Central memory CD8-positive, alpha-beta T cell (primary cell): ENCODE results near the gene CDC37.
"Not testable (repeated sequence)": the region's sequence is repeated elsewhere in the genome, so short reads cannot be mapped to it uniquely, and the experiment has no call there.

Experiments
- ATAC-seq: fragments of 150-1000 bp; cut with Tn5 transposase; replicated peaks from 2 replicates; pipeline ENCODE4 v1.10.0; 2022; ENCODE audit warnings: mild to moderate bottlenecking, moderate FRiP score, moderate number of reproducible peaks; ENCODE audit not compliant: poor library complexity, severe bottlenecking; ENCODE audit errors: extremely low read depth
- DNase-seq, 2 donors: peaks; one replicate each; pipeline ENCODE4 v3.0.0; 2021; ENCODE audit warnings: low spot score in 2 of 2
- H3K27ac Mint-ChIP-seq: one replicate; pipeline ENCODE4 v1.8.0; 2022; ENCODE audit warnings: low read depth, mild to moderate bottlenecking, moderate library complexity, mixed read lengths
- H3K27me3 Mint-ChIP-seq: one replicate; pipeline ENCODE4 v1.8.0; 2022; ENCODE audit warnings: mixed read lengths
- H3K36me3 Mint-ChIP-seq: one replicate; pipeline ENCODE4 v1.8.0; 2022; ENCODE audit warnings: mild to moderate bottlenecking, moderate library complexity, mixed read lengths; ENCODE audit not compliant: insufficient read depth
- H3K4me1 Mint-ChIP-seq: one replicate; pipeline ENCODE4 v1.8.0; 2022; ENCODE audit warnings: mixed read lengths
- H3K4me3 Mint-ChIP-seq: one replicate; pipeline ENCODE4 v1.8.0; 2022; ENCODE audit warnings: mild to moderate bottlenecking, moderate library complexity, mixed read lengths
- H3K9me3 Mint-ChIP-seq: one replicate; pipeline ENCODE4 v1.8.0; 2022; ENCODE audit warnings: mixed read lengths

CDC37 gene

GRCh38 chr19:10379880-10380312 lies 23.4 kb downstream of the CDC37 start:
- Mint-ChIP-seq H3K4me1 (peaks cover 20% of the 10 kb centered on the region), H3K36me3 (peaks cover 34% of the 10 kb centered on the region), H3K27ac (peak overlapping the region; percentile 88), H3K9me3 (no peaks in the 10 kb centered on the region), H3K27me3 (no peaks in the 10 kb centered on the region), H3K4me3 (peak overlapping the region; percentile 87)
- no peak for DNase-seq
- ATAC-seq: peak; percentile 7

DNA sequence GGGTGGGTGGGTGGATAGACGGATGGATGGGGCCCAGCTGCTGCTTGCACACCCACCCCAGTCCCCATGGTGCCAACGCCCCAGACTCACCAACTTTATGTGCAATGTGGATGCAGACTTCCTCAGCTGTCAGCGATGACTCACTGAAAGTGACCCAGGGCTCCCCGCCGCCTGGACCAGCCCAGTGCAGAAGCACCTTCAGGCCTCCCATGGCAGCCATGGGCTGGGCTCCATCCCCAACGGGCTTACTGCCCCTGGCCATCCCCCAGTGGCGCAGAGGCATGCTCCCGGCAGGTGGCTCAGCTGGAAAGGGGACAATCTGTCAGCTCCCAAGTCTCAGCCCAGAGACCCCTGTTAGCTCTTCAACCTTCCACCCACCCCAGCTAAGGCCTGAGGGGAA lies 25.2 kb downstream of the CDC37 start:
- Mint-ChIP-seq H3K27ac (no peak overlapping the region), H3K36me3 (peaks cover 40% of the 10 kb centered on the region)

GRCh38 chr19:10377140-10377640 lies 26.2 kb downstream of the CDC37 start:
- peaks cover 20% of the 10 kb centered on the region for H3K4me1 Mint-ChIP-seq
- H3K27me3 Mint-ChIP-seq, H3K27ac Mint-ChIP-seq, H3K9me3 Mint-ChIP-seq, H3K4me3 Mint-ChIP-seq, DNase-seq, ATAC-seq: not testable (repeated sequence)
- H3K36me3 Mint-ChIP-seq: peaks cover 46% of the 10 kb centered on the region

More for the DNA sequence above, 25.2 kb downstream of the CDC37 start:
- no peaks in the 10 kb centered on the region for H3K9me3 Mint-ChIP-seq
- ATAC-seq (no peak), DNase-seq (no peak)
- H3K4me3 Mint-ChIP-seq: no peak overlapping the region
- H3K27me3 Mint-ChIP-seq: no peaks in the 10 kb centered on the region
- peaks cover 20% of the 10 kb centered on the region for H3K4me1 Mint-ChIP-seq

GRCh38 chr19:10374931-10375330 lies 28.4 kb downstream of the CDC37 start:
- no peaks in the 10 kb centered on the region for H3K27me3 Mint-ChIP-seq
- no peak overlapping the region for H3K27ac Mint-ChIP-seq
- H3K36me3 Mint-ChIP-seq: peaks cover 45% of the 10 kb centered on the region
- DNase-seq (no peak), ATAC-seq (no peak)
- no peak overlapping the region for H3K4me3 Mint-ChIP-seq
- H3K4me1 Mint-ChIP-seq: peaks cover 11% of the 10 kb centered on the region
- no peaks in the 10 kb centered on the region for H3K9me3 Mint-ChIP-seq

DNA sequence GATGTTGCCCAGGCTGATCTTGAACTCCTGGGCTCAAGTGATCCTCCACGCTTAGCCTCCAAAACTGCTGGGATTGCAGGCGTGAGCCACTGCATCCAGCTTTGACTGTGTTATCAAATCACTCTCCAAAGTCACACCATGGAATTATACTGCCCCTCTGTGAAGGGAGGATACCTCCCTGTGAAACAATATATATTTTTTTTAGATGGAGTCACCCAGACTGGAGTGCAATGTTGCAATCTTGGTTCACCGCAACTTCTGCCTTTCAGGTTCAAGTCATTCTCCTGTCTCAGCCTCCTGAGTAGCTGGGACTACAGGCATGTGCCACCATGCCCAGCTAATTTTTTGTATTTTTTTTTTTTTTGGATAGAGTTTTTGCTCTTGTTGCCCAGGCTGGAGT lies 30.7 kb downstream of the CDC37 start:
- no peak overlapping the region for H3K27ac Mint-ChIP-seq

DNA sequence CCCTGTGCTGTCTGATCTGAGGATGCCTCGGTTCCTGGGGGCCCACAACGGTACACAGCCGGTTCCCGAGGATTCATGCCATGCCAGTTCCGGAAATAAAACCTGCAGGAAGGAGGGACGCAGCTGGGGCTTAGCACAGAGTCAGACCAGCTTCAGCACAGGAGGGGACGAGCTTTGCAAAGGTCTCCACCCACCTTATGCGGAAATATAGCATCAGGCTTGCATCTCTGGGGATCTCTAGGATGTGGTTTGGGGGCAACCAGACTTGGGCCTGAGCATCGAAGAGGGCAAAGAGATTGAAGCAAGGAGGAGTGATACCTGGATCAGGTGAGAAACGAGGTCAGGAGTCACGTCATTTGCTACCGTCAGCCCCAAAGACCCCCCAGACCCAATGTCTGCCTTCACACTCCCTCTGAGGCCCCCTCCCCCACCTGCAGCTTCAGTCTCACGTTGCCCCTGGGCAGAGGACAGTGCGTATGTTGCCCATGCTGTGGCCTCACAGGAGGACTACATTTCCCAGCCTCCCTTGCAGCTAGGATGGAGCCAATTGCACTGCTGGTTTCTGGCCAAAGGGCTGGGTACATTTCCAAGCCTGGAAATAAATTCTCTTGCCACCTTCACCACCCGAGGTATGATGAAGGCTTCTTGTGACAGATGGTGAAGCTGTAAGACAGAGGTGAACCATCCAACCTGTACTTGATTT lies 35.1 kb downstream of the CDC37 start:
- H3K27ac Mint-ChIP-seq: no peak overlapping the region
- peaks cover 54% of the 10 kb centered on the region for H3K36me3 Mint-ChIP-seq
- no peaks in the 10 kb centered on the region for H3K9me3 Mint-ChIP-seq
- ATAC-seq (no peak), DNase-seq (no peak)
- peaks cover 6% of the 10 kb centered on the region for H3K4me1 Mint-ChIP-seq
- H3K4me3 Mint-ChIP-seq: no peak overlapping the region
- H3K27me3 Mint-ChIP-seq: no peaks in the 10 kb centered on the region

More for the DNA sequence above, 30.7 kb downstream of the CDC37 start:
- H3K9me3 Mint-ChIP-seq: no peaks in the 10 kb centered on the region
- ATAC-seq (no peak), DNase-seq (no peak)
- no peaks in the 10 kb centered on the region for H3K27me3 Mint-ChIP-seq
- H3K36me3 Mint-ChIP-seq: peaks cover 53% of the 10 kb centered on the region
- H3K4me1 Mint-ChIP-seq: peaks cover 6% of the 10 kb centered on the region
- H3K4me3 Mint-ChIP-seq: no peak overlapping the region

DNA sequence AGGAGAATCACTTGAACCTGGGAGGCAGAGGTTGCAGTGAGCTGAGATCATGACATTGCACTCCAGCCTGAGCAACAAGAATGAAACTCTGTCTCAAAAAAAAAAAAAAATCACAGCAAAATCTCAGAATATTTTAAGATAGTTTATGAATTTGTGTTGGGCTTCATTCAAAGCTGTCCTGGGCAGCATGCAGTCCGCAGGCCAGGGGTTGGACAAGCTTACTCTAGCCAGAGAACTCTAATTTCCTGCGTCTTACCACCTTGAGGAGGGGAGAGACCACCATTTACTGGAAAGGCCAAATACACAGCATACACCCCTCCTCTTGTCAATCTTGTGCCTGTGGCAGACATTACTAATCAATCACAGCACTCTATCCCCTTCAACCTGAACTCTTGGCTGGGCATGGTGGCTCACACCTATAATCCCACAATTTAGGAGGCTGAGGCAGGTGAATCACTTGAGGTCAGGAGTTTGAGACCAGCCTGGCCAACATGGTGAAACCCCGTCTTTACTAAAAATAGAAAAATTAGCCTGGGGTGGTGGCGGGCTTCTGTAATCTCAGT lies 36.3 kb downstream of the CDC37 start:
- not testable (repeated sequence) for H3K27ac Mint-ChIP-seq, H3K27me3 Mint-ChIP-seq, H3K4me3 Mint-ChIP-seq, H3K9me3 Mint-ChIP-seq, H3K4me1 Mint-ChIP-seq, ATAC-seq, DNase-seq
- H3K36me3 Mint-ChIP-seq: peaks cover 52% of the 10 kb centered on the region

GRCh38 chr19:10365518-10365917 lies 37.8 kb downstream of the CDC37 start:
- ATAC-seq (no peak), DNase-seq (no peak)
- H3K4me1 Mint-ChIP-seq: peaks cover 6% of the 10 kb centered on the region
- H3K9me3 Mint-ChIP-seq: no peaks in the 10 kb centered on the region
- H3K4me3 Mint-ChIP-seq: no peak overlapping the region
- H3K36me3 Mint-ChIP-seq: peaks cover 50% of the 10 kb centered on the region
- no peak overlapping the region for H3K27ac Mint-ChIP-seq
- H3K27me3 Mint-ChIP-seq: no peaks in the 10 kb centered on the region

DNA sequence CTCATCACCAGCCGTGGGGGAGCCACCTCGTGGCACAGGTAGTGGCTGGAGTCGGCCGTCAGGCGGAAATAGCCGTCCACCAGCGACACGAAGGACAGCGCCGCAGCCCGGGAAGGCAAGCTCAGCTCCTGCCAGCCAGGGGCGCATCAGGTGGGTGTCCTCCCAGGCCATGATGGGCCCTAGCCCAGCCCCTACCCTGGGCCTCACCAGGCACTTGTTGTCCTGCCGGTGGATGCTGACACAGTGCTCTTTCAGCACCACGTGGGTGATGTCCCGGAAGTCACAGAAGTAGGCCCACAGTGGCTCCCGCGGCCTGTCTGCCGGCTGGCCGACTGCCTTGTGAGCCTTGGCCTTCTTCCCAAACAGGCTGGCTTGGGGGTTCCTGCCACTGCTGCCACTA lies 38.7 kb downstream of the CDC37 start:
- Mint-ChIP-seq H3K4me1 (peaks cover 5% of the 10 kb centered on the region), H3K27me3 (no peaks in the 10 kb centered on the region), H3K27ac (no peak overlapping the region), H3K4me3 (no peak overlapping the region), H3K9me3 (no peaks in the 10 kb centered on the region), H3K36me3 (peaks cover 53% of the 10 kb centered on the region)
- DNase-seq (no peak), ATAC-seq (no peak)

GRCh38 chr19:10363789-10364281 lies 39.5 kb downstream of the CDC37 start:
- no peak for DNase-seq
- no peak for ATAC-seq
- Mint-ChIP-seq H3K27me3 (no peaks in the 10 kb centered on the region), H3K9me3 (no peaks in the 10 kb centered on the region), H3K4me1 (no peaks in the 10 kb centered on the region), H3K4me3 (no peak overlapping the region), H3K36me3 (peaks cover 58% of the 10 kb centered on the region), H3K27ac (no peak overlapping the region)

GRCh38 chr19:10362259-10362658 lies 41.1 kb downstream of the CDC37 start:
- Mint-ChIP-seq H3K27me3 (no peaks in the 10 kb centered on the region), H3K4me1 (no peaks in the 10 kb centered on the region), H3K27ac (no peak overlapping the region), H3K36me3 (peaks cover 54% of the 10 kb centered on the region), H3K9me3 (no peaks in the 10 kb centered on the region), H3K4me3 (no peak overlapping the region)
- ATAC-seq (no peak), DNase-seq (no peak)

DNA sequence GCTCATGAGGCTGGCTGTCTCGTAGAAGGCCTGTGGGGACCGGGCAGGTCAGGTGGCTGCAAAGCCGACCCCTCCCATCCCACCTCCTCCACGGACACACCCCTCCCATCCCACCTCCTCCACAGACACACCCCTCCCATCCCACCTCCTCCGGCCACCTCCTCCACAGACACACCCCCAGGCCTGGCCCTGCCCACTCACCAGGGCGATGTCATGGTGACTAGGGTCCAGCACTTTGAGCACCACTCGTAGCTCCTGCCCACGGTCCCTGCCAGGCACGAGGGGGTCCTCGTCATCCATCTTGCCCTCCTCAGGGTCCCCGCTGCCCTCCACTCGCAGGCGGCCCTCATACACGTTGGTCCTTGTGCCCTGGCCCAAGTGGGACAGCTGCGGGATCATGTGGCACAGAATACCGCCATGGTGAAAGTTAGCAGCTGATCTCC lies 41.8 kb downstream of the CDC37 start:
- no peak for ATAC-seq
- Mint-ChIP-seq H3K27ac (no peak overlapping the region), H3K4me3 (no peak overlapping the region), H3K9me3 (no peaks in the 10 kb centered on the region), H3K36me3 (peaks cover 51% of the 10 kb centered on the region), H3K27me3 (no peaks in the 10 kb centered on the region), H3K4me1 (no peaks in the 10 kb centered on the region)
- DNase-seq: no peak

- H3K4me3 Mint-ChIP-seq: no peak overlapping the region
- peaks cover 62% of the 10 kb centered on the region for H3K36me3 Mint-ChIP-seq
- DNase-seq: no peak
- H3K27me3 Mint-ChIP-seq: no peaks in the 10 kb centered on the region
- no peaks in the 10 kb centered on the region for H3K4me1 Mint-ChIP-seq
- no peak for ATAC-seq
- H3K27ac Mint-ChIP-seq: no peak overlapping the region
- no peaks in the 10 kb centered on the region for H3K9me3 Mint-ChIP-seq
Observed at GRCh38 chr19:10356431-10356830, 46.9 kb downstream of the CDC37 start.
